Mucosa of rectum (tissue), 2 donors: ENCODE results near the gene DOC2B.

Experiments
- H3K27ac ChIP-seq, 2 donors: one replicate each; pipeline ENCODE4 v1.7.0; 2013; ENCODE audit warnings: inconsistent platforms in 2 of 2, low read depth in 2 of 2, low read length in 2 of 2
- H3K27me3 ChIP-seq, 2 donors: one replicate each; pipeline ENCODE4 v1.7.0; 2013; ENCODE audit warnings: low read length in 2 of 2; ENCODE audit not compliant: control insufficient read depth in 2 of 2, insufficient read depth in 2 of 2
- H3K36me3 ChIP-seq, 2 donors: one replicate each; pipeline ENCODE4 v1.7.0; 2013; ENCODE audit warnings: low read length in 2 of 2; ENCODE audit not compliant: control insufficient read depth in 2 of 2, insufficient read depth in 2 of 2
- H3K4me1 ChIP-seq, 2 donors: one replicate each; pipeline ENCODE4 v1.7.0; 2013; ENCODE audit warnings: low read length in 2 of 2, mild to moderate bottlenecking in 1 of 2; ENCODE audit not compliant: control insufficient read depth in 2 of 2, insufficient read depth in 2 of 2
- H3K4me3 ChIP-seq, 2 donors: one replicate each; pipeline ENCODE4 v1.7.0; 2013; ENCODE audit warnings: low read length in 2 of 2
- H3K9ac ChIP-seq, 2 donors: one replicate each; pipeline ENCODE4 v1.7.0; 2013; ENCODE audit warnings: low read length in 2 of 2, low read depth in 1 of 2, mild to moderate bottlenecking in 1 of 2
- H3K9me3 ChIP-seq, 2 donors: one replicate each; pipeline ENCODE4 v1.7.0; 2013; ENCODE audit warnings: low read length in 2 of 2; ENCODE audit not compliant: control insufficient read depth in 2 of 2
- donor health status: healthy.
- donor health status: Normal muscosa, but diverticular disease.

DOC2B gene

DNA sequence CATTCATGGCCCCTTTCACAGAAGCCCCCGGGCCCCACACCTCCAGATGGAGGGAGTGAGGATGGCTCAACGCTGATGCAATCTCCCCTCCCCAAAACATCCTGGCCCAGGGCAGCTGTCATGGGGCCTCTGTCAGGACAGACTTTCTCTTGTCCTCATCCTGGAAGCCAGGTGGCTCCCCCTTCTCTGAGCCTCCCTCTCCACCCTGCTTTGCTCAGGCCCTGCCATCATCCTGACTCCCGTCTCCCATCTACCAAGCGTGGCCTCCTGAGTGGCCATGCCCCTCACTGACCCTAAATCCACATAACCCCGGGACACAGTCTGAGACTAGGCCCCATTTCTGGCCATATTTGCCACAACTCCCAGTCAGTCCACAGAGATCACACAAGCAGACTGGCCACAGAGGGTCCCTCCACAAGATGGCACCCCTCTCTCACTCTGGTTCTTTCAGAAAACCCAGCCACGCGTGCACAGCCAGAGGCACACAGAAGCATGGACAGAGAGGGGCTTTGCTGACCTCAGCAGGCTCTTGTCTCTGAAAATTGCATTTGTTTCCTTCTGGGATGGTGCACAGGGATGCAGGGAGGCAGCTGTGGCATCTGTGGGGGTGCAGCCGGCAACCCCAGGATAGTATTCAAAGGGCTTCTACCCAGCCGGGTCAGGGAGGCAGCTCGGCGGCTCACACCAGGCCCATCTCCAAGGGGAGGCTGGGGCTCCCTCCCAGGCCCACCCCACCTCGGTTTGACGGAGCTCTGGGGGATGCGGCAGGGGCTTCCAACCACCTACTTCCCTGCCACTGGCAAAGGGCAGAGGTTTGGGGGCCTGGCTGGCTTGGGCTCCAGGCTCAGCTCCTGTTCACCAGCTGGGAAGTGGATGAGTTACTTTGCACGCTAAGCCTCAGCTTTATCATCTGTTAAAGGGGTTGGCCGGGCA lies 16.9 kb downstream of the DOC2B start:
- Histone ChIP-seq H3K36me3 (no peaks in the 10 kb centered on the region), H3K4me1 (no peaks in the 10 kb centered on the region), H3K9me3 (no peaks in the 10 kb centered on the region), H3K9ac (no peak overlapping the region), H3K4me3 (no peak overlapping the region), H3K27me3 (no peaks in the 10 kb centered on the region), H3K27ac (no peak overlapping the region)

DNA sequence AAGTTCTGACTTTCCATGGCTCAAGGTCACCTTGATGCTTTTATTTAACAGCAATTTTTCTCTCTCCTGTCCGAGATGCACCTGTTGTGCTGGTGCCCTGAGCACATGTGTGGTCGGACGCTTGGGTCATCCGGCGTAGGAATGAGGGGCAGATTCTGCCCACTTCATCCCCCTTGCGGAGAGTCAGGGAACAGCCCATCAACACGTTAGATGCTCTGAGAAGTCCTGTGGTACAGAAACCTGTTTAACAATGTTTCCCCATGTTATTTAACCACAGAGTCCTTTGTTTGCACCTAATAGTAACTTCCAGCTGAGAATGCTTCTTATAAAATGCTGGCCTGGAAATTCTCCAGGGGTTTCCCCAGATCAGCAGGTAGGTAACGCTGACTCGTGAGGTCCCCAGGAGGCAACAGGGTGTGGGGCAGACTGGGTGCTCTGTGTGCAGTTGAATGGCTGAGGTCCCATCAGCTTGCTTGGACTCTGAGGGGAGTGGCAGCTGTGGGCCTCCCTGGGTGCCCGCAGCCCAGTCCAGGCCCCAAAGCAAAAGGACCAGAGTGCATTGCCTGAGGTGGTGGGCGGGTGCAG lies 17.8 kb downstream of the DOC2B start:
- H3K27ac ChIP-seq = no peak overlapping the region
- no peaks in the 10 kb centered on the region for H3K4me1 ChIP-seq
- no peaks in the 10 kb centered on the region for H3K27me3 ChIP-seq
- H3K9ac ChIP-seq = no peak overlapping the region
- H3K9me3 ChIP-seq = no peaks in the 10 kb centered on the region
- no peaks in the 10 kb centered on the region for H3K36me3 ChIP-seq
- no peak overlapping the region for H3K4me3 ChIP-seq

DNA sequence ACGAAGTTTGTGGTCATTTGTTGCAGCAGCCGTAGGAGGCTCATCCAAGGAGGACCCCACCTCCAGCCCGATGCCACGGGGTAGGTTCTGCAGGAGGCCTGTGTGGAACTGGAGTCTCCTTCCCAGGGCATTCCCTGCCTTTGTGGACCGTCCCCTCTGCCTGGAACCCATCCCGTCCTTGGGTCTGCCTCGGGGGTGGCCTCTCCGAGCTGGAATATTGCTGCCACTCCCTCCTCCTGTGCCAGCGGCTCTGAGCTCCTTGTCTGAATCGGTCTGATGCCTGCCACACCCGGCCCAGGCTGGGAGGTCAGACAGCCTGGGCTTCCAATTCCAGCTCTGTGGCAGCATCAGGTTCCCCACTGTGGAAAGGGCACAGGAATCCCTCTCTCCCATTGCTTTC lies 18.8 kb downstream of the DOC2B start:
- Histone ChIP-seq H3K9me3 (no peaks in the 10 kb centered on the region), H3K4me1 (no peaks in the 10 kb centered on the region), H3K4me3 (no peak overlapping the region), H3K36me3 (no peaks in the 10 kb centered on the region), H3K9ac (no peak overlapping the region), H3K27me3 (no peaks in the 10 kb centered on the region), H3K27ac (no peak overlapping the region)

DNA sequence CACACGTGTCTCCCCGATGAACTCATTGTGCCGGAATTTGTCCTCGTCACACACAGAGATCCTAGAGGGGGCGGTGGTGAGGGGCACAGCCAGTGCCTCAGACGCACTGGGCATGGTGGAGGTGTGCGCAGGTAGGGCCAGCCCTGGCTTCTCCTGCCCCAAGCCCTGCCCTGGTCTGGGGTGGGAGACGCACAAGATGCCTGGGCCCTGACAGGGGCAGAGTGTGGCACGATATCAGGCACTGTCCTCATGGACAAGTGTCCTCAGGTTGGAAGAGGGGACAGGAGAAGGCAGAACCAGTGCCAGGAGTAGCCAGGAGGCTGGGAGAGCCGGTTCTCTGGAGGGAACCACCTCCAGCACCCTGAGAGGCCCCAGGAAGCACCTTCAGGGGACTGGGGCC lies 20.0 kb downstream of the DOC2B start:
- Histone ChIP-seq H3K27ac (no peak overlapping the region), H3K9me3 (no peaks in the 10 kb centered on the region), H3K9ac (no peak overlapping the region), H3K4me3 (no peak overlapping the region), H3K4me1 (no peaks in the 10 kb centered on the region), H3K36me3 (no peaks in the 10 kb centered on the region), H3K27me3 (no peaks in the 10 kb centered on the region)

DNA sequence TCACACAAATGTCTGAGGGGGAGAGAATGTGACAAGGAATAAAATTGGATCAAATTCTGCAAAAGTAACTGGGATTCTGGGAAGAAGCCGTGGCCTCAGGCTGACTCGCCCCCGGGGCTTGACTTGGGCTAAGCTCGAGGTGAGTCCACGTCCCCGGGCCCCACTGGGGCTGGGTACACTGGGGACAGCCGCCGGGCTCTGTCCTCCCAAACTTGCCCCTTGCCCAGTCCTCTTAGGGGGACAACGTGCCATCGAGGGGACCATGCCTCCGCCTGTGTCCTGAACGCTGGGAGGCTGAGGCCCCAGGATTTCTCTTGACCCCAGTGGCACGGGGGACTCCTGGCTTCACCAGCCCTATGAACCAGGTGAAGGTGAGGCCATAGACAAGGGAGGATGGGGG lies 21.1 kb downstream of the DOC2B start:
- no peaks in the 10 kb centered on the region for H3K27me3 ChIP-seq
- H3K36me3 ChIP-seq = no peaks in the 10 kb centered on the region
- no peak overlapping the region for H3K4me3 ChIP-seq
- H3K27ac ChIP-seq = no peak overlapping the region
- no peak overlapping the region for H3K9ac ChIP-seq
- no peaks in the 10 kb centered on the region for H3K9me3 ChIP-seq
- no peaks in the 10 kb centered on the region for H3K4me1 ChIP-seq

DNA sequence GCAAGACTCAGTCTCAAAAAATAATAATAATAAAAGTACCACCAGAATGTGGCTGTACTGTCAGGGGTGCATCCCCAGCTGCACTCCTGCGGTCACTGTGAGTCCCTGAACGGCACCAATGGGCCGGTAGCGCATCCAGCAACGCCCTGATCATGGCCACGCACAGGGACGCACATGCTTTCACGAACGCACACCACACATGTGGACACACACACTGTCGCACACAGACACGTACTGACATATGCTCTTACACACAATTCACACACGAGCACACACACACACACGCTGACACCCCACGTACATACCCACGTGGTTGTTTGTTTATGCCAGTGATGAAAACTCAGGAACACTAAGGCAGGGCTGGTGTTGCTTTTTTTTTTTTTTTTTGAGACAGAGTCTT lies 21.8 kb downstream of the DOC2B start:
- Histone ChIP-seq H3K36me3 (no peaks in the 10 kb centered on the region), H3K9ac (no peak overlapping the region), H3K27me3 (no peaks in the 10 kb centered on the region)

DNA sequence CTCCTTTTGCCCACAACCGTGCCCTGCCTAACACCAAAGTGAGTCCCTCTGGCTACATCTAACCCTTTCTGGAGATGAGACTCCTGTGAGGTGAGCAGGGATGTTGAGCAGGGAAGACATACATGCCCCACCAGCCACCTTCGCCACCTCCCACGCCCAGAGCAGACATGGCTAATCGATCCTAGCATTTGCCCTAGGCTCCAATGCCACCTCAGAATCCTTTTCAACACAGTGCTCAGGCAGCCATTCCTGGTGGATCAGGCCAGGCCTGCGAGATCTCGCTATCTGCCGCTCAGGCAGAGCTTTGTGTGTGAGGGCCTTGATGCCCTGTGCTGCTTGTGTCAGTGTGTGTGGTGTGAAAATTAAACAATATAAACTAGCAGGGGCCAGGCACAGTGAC lies 23.1 kb downstream of the DOC2B start:
- Histone ChIP-seq H3K9me3 (no peaks in the 10 kb centered on the region), H3K9ac (no peak overlapping the region), H3K27ac (no peak overlapping the region), H3K4me1 (no peaks in the 10 kb centered on the region), H3K4me3 (no peak overlapping the region), H3K36me3 (no peaks in the 10 kb centered on the region), H3K27me3 (no peaks in the 10 kb centered on the region)

More for the DNA sequence above, 21.8 kb downstream of the DOC2B start:
- Histone ChIP-seq H3K9me3 (no peaks in the 10 kb centered on the region), H3K4me3 (no peak overlapping the region), H3K27ac (no peak overlapping the region), H3K4me1 (no peaks in the 10 kb centered on the region)

DNA sequence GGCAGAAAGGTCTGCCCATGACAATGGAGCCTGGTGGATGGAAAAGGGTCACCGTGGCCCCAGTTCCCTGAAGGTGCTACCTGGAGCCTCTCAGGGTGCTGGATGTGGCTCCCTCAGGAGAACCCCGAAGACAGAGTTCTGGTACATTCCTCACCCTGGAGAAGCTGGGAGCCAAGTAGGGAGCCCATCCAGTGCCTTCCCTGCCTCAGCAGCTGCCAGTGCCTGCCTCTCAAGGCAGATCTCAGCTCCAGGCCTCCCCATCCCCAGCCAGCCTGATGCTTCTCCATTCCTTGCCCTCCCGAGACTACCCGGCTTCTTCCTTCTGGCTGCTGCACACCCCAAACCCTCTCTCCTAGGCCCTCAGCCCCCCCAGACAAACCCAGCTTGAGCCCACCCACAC lies 23.5 kb downstream of the DOC2B start:
- H3K9ac ChIP-seq = no peak overlapping the region
- H3K27ac ChIP-seq = no peak overlapping the region
- H3K36me3 ChIP-seq = no peaks in the 10 kb centered on the region
- H3K4me3 ChIP-seq = no peak overlapping the region
- H3K9me3 ChIP-seq = no peaks in the 10 kb centered on the region
- H3K4me1 ChIP-seq = no peaks in the 10 kb centered on the region
- no peaks in the 10 kb centered on the region for H3K27me3 ChIP-seq

DNA sequence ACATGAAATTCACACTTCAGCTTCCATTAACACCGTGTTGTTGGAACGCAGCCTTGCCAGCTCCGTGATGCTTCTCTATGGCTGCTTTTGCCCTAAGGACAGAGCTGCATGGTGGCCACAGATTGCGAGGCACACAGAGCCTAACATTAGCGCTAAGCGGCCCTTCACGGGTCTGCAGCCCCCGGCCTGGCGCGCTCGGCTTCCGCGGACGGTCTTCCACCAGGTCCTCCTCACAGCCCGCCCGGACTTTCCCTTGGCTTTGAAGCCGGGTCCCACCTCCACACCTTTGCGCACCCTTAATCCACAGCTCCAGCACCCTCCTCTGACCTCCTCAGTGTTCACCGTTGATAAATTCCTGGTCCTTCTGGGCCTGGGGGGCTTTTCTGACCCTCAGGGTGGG lies 24.5 kb downstream of the DOC2B start:
- H3K9me3 ChIP-seq = no peaks in the 10 kb centered on the region
- H3K27me3 ChIP-seq = no peaks in the 10 kb centered on the region
- no peak overlapping the region for H3K9ac ChIP-seq
- no peak overlapping the region for H3K4me3 ChIP-seq
- H3K4me1 ChIP-seq = no peaks in the 10 kb centered on the region
- no peaks in the 10 kb centered on the region for H3K36me3 ChIP-seq
- no peak overlapping the region for H3K27ac ChIP-seq

DNA sequence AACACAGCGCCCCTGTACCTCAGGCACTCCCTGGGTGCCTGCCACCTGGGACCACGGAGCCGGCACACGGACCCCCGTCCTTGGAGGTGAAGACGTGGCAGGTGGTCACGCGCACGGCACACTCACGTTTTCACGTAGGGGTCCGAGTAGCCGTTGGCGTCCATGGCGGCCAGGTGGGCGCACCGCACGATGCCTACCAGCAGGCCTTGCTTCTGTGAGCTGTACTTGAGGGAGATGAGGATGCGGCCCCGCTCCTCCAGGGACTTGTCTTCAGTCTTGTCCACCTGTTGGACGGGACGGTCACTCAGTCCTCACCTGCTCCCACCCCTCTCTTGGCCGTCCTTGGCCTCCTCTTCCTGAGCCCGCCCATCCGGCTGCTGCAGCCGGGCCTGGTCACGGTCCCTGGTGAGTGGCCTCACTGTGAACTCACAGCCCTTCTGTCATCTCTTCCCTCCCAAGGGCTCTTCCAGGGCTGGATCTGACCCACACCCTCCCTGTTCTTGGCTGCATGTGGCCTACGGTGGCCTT lies 25.3 kb downstream of the DOC2B start:
- no peak overlapping the region for H3K9ac ChIP-seq
- H3K4me3 ChIP-seq = no peak overlapping the region
- H3K9me3 ChIP-seq = no peaks in the 10 kb centered on the region
- H3K4me1 ChIP-seq = no peaks in the 10 kb centered on the region
- H3K27ac ChIP-seq = no peak overlapping the region
- no peaks in the 10 kb centered on the region for H3K27me3 ChIP-seq
- no peaks in the 10 kb centered on the region for H3K36me3 ChIP-seq
